ENCODE data around the gene ALDH18A1. TPM values are rescaled to one million over a fixed set of nuclear protein-coding genes. Genes with fewer than 3 reads are reported as not detected.

Gene ALDH18A1
- total RNA-seq, 4 donors from 2014 or later: 2.6 to 6.7 (median 5.7) TPM

DNA sequence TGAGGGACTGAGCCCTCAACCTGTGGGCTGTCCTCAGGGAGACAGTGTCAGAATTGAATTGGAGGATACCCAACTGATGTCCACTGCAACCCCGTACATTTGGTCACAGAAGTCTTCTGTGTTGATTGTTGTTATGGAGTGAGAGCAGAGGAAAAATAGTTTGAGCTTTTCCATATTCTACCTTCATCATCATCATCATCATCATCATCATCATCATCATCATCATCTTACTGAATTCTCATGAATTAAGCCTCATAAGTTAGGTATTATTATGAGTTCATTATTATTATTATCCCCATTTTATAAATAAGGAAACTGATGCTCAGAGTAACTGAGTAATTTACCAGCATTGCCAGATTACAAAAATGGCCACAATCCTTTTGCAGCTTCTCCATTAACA is 8.4 kb downstream of the ALDH18A1 start:
- DNase-seq (no peak), ATAC-seq (no peak)
- H3K36me3 ChIP-seq: peaks cover 0 to 19% of the 10 kb centered on the region in 2 donors
- TF ChIP-seq, protein P1, sequence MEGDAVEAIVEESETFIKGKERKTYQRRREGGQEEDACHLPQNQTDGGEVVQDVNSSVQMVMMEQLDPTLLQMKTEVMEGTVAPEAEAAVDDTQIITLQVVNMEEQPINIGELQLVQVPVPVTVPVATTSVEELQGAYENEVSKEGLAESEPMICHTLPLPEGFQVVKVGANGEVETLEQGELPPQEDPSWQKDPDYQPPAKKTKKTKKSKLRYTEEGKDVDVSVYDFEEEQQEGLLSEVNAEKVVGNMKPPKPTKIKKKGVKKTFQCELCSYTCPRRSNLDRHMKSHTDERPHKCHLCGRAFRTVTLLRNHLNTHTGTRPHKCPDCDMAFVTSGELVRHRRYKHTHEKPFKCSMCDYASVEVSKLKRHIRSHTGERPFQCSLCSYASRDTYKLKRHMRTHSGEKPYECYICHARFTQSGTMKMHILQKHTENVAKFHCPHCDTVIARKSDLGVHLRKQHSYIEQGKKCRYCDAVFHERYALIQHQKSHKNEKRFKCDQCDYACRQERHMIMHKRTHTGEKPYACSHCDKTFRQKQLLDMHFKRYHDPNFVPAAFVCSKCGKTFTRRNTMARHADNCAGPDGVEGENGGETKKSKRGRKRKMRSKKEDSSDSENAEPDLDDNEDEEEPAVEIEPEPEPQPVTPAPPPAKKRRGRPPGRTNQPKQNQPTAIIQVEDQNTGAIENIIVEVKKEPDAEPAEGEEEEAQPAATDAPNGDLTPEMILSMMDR (IDR thresholded peaks at IDR 0.05 in 4 of 5, conservative IDR thresholded peaks at IDR 0.05 in 1 of 5): no peak
- TF ChIP-seq POLR2A (IDR thresholded peaks at IDR 0.05): no peak
- no peaks in the 10 kb centered on the region for H3K9me3 ChIP-seq
- no peak overlapping the region for H3K27ac ChIP-seq
- H3K27me3 ChIP-seq: no peaks in the 10 kb centered on the region
- no peaks in the 10 kb centered on the region for H3K4me1 ChIP-seq
- intact Hi-C loops (cut with DNase I; ENCODE audit: low total_unique reads): no loop called here
- no peak overlapping the region for H3K4me3 ChIP-seq
- in situ Hi-C loops (cut with MboI; ENCODE audit: low sequenced_read_pairs in 4 of 4): no loop called here

DNA sequence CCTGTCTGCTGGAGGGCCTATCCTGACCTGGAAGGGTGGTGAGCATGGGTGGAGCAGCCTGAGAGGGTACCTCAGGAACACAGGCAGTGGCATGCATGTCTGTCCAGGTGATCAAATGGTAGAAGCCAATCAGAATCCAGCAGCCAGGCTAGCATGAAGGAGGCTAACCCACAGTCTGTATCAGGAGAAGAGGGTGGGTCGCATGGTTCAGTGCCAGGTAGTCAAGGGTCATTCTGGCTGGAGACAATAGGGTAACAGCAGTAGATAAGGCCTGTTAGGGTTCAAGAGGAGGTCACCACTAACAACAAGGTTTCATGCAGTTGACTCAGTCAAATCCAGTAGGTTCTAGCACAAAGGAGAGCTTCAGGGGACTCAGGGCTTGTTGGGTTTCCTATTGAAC is 10.4 kb downstream of the ALDH18A1 start:
- Histone ChIP-seq H3K4me1 (no peaks in the 10 kb centered on the region), H3K36me3 (peaks cover 0 to 22% of the 10 kb centered on the region in 2 donors), H3K27me3 (no peaks in the 10 kb centered on the region), H3K27ac (no peak overlapping the region), H3K9me3 (no peaks in the 10 kb centered on the region), H3K4me3 (no peak overlapping the region)
- no peak for TF ChIP-seq POLR2A (IDR thresholded peaks at IDR 0.05)
- TF ChIP-seq, protein P1 (IDR thresholded peaks at IDR 0.05 in 4 of 5, conservative IDR thresholded peaks at IDR 0.05 in 1 of 5): no peak
- intact Hi-C loops (cut with DNase I; ENCODE audit: low total_unique reads): no loop called here
- in situ Hi-C loops (cut with MboI; ENCODE audit: low sequenced_read_pairs in 4 of 4): no loop called here
- DNase-seq (no peak), ATAC-seq (no peak)

DNA sequence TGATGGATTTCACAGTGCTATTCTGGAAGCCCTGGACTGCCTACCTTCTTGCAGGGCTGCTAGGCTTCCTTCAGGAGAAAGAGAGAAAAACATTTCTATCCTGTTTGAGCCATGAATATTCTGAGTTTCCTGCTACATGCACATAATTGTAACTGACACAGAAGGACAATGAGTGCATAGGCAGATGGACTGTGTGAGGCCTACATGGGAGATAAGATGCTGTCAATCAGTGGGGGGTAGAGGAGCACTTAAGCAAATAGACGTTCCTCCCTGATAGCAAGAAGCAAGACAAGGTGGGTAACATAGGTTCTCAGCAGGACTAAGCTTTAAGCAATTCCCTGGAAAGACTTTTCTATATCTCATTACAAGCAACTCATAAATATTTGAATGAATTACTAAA is 11.6 kb downstream of the ALDH18A1 start:
- no peaks in the 10 kb centered on the region for H3K27me3 ChIP-seq
- H3K36me3 ChIP-seq: peaks cover 0 to 17% of the 10 kb centered on the region in 2 donors
- ATAC-seq (no peak), DNase-seq (no peak)
- intact Hi-C loops (cut with DNase I; ENCODE audit: low total_unique reads): no loop called here
- no peak overlapping the region for H3K27ac ChIP-seq
- H3K4me3 ChIP-seq: no peak overlapping the region
- H3K9me3 ChIP-seq: no peaks in the 10 kb centered on the region
- no peaks in the 10 kb centered on the region for H3K4me1 ChIP-seq
- in situ Hi-C loops (cut with MboI; ENCODE audit: low sequenced_read_pairs in 4 of 4): no loop called here
- TF ChIP-seq, protein P1 (IDR thresholded peaks at IDR 0.05 in 4 of 5, conservative IDR thresholded peaks at IDR 0.05 in 1 of 5): no peak
- TF ChIP-seq POLR2A (IDR thresholded peaks at IDR 0.05): no peak

DNA sequence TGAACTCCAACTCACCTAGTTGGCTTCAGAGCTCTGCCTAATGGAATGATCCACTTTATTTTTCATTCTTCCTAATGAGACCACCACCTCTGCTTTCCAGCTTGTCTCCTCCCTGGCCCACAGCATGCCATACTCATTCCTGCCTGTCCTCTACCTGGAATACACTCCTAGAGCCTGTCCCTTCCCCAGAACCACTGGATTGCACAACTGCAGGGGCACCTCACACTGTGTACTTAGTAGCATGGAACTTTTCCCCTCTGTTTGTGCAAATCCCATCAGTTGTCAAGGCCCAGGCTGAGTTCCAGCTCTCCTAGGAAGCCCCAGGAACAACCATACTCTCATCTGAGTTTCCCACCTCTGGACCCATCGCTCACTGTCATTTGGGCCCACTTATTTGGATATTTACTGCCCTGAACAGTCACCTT is 15.6 kb downstream of the ALDH18A1 start:
- Histone ChIP-seq H3K4me3 (no peak overlapping the region), H3K27me3 (no peaks in the 10 kb centered on the region), H3K36me3 (peaks cover 0 to 19% of the 10 kb centered on the region in 2 donors), H3K9me3 (no peaks in the 10 kb centered on the region), H3K4me1 (no peaks in the 10 kb centered on the region), H3K27ac (no peak overlapping the region)
- no peak for DNase-seq
- in situ Hi-C loops (cut with MboI; ENCODE audit: low sequenced_read_pairs in 4 of 4): no loop called here
- intact Hi-C loops (cut with DNase I; ENCODE audit: low total_unique reads): no loop called here
- TF ChIP-seq POLR2A (IDR thresholded peaks at IDR 0.05): no peak
- TF ChIP-seq, protein P1 (IDR thresholded peaks at IDR 0.05 in 4 of 5, conservative IDR thresholded peaks at IDR 0.05 in 1 of 5): no peak
- no peak for ATAC-seq

DNA sequence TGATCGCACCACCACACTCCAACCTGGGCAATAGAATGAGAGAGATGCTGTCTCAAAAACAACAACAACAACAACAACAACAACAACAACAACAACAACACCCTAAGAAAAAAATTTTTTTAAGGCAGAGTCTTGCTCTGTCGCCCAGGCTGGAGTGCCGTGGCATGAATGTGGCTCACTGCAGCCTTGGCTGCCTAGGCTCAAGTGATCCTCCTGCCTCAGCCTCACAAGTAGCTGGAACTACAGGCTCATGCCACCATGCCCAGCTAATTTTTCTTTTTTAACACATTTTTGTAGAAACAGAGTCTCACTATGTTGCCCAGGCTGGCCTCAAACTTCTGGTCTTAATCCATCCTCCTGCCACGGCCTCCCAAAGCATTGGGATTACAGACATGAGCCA is 18.6 kb downstream of the ALDH18A1 start:
- ATAC-seq (no peak), DNase-seq (no peak)
- in situ Hi-C loops (cut with MboI; ENCODE audit: low sequenced_read_pairs in 4 of 4): no loop called here
- TF ChIP-seq, protein P1 (IDR thresholded peaks at IDR 0.05 in 4 of 5, conservative IDR thresholded peaks at IDR 0.05 in 1 of 5): no peak
- TF ChIP-seq POLR2A (IDR thresholded peaks at IDR 0.05): no peak
- Histone ChIP-seq H3K4me3 (no peak overlapping the region), H3K9me3 (no peaks in the 10 kb centered on the region), H3K36me3 (peaks cover 0 to 34% of the 10 kb centered on the region in 2 donors), H3K4me1 (no peaks in the 10 kb centered on the region), H3K27me3 (no peaks in the 10 kb centered on the region), H3K27ac (no peak overlapping the region)
- intact Hi-C loops (cut with DNase I; ENCODE audit: low total_unique reads): no loop called here
